Activated B cell treated with CpG ODN at 0.5 μM for 24 hours (primary cell): ENCODE measurements around the gene HOXB4. TPM values are rescaled to one million over a fixed set of nuclear protein-coding genes. Genes with fewer than 3 reads are reported as not detected.

Source experiments
- ATAC-seq: fragments of 200-7000 bp; cut with Tn5 transposase; one replicate; pipeline ENCODE4 v1.10.0; 2021; ENCODE audit warnings: low read depth, mild to moderate bottlenecking, moderate library complexity
- CTCF ChIA-PET: fragments of 350-600 bp; sonication (Branson Sonifier 250); formaldehyde crosslinking; loops from one replicate; lab custom pipeline; 2021; ENCODE audit warnings: antibody characterized with exemption; lab: Charles Lee
- POLR2A ChIA-PET: fragments of 350-600 bp; sonication (Branson Sonifier 250); formaldehyde crosslinking; loops from one replicate; lab custom pipeline; 2021; ENCODE audit warnings: antibody characterized with exemption; lab: Charles Lee
- DNase-seq: peaks from one replicate; pipeline ENCODE4 v3.0.0; 2022
- H3K27ac Mint-ChIP-seq: one replicate; pipeline ENCODE4 v1.8.0; 2020; ENCODE audit warnings: mixed read lengths
- H3K27me3 Mint-ChIP-seq: one replicate; pipeline ENCODE4 v1.8.0; 2021; ENCODE audit warnings: mixed read lengths
- H3K36me3 Mint-ChIP-seq: one replicate; pipeline ENCODE4 v1.8.0; 2021; ENCODE audit warnings: low read depth, mixed read lengths
- H3K4me1 Mint-ChIP-seq: one replicate; pipeline ENCODE4 v1.8.0; 2021; ENCODE audit warnings: mixed read lengths
- H3K4me3 Mint-ChIP-seq: one replicate; pipeline ENCODE4 v1.8.0; 2020; ENCODE audit warnings: mild to moderate bottlenecking, mixed read lengths
- H3K9me3 Mint-ChIP-seq: one replicate; pipeline ENCODE4 v1.8.0; 2020; ENCODE audit warnings: mixed read lengths
- CTCF ChIP-seq: fragments of 200-600 bp; IDR thresholded peaks from one replicate; pipeline ENCODE4 v1.8.0; 2022; ENCODE audit warnings: antibody characterized with exemption, mild to moderate bottlenecking
- intact Hi-C: fragments of 100-400 bp; cut with micrococcal nuclease; formaldehyde crosslinking; loops from one replicate; pipeline ENCODE4 v1.15.1; 2024
- total RNA-seq: library from RNA; stranded (reverse); gene quantifications from 2 replicates; pipeline ENCODE4 v1.2.3, GENCODE V29; 2022

HOXB4 gene
- total RNA-seq, 1 donor from 2014 or later = 1.4 TPM

GRCh38 chr17:48600244-48601098, 22.3 kb upstream of the HOXB4 start:
- no peak for TF ChIP-seq CTCF
- H3K27me3 Mint-ChIP-seq = peaks cover 79% of the 10 kb centered on the region
- H3K4me1 Mint-ChIP-seq = peaks cover 26% of the 10 kb centered on the region
- H3K9me3 Mint-ChIP-seq = no peaks in the 10 kb centered on the region
- CTCF ChIA-PET = interaction anchor here (1.0 to 1.5 kb wide), 2 partner anchors 292 to 306 kb away, joined by 3 read pairs; no protein-coding TSS in a partner anchor
- H3K4me3 Mint-ChIP-seq = no peak overlapping the region
- POLR2A ChIA-PET = interaction anchor here (0.7 to 1.4 kb wide), 2 partner anchors 10 to 13 kb away, joined by 5 to 7 read pairs; no protein-coding TSS in a partner anchor
- DNase-seq (no peak), ATAC-seq (no peak)
- H3K27ac Mint-ChIP-seq = no peak overlapping the region
- intact Hi-C loops = no loop called here
- no peaks in the 10 kb centered on the region for H3K36me3 Mint-ChIP-seq

- Mint-ChIP-seq H3K27ac (no peak overlapping the region), H3K4me1 (peaks cover 24% of the 10 kb centered on the region), H3K9me3 (no peaks in the 10 kb centered on the region), H3K36me3 (no peaks in the 10 kb centered on the region), H3K4me3 (no peak overlapping the region), H3K27me3 (peaks cover 76% of the 10 kb centered on the region)
- no peak for TF ChIP-seq CTCF
- CTCF ChIA-PET = interaction anchor here (1.0 kb wide), 1 partner anchor 17 kb away, joined by 3 read pairs; no protein-coding TSS in a partner anchor
- ATAC-seq (no peak), DNase-seq (no peak)
- intact Hi-C loops = loop anchor here (5.0 to 10.0 kb wide), 2 partner anchors 148 to 445 kb away; no protein-coding TSS in a partner anchor
- POLR2A ChIA-PET = no interaction called here
Observed at GRCh38 chr17:48599354-48599753, 21.2 kb upstream of the HOXB4 start.

DNA sequence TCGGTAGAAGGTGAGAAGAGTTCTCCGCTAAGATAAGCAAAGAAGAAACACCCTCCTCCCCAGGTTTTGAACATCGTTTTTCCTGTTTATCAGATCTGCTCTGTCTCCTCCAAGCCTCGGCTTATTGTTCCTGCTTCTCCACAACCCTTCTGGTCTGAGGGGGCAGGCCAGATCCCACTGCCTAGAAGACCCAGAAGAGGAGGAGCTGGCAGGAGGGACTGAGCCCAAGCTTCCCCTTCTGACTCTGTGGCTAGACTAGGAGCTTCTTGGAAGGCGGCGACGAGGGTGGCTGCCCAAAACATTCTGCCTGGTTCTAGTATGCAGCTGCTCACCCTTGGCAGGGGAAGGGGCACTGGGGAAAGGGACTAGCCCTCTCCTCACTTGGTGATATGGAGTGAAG, 20.6 kb upstream of the HOXB4 start:
- peaks cover 25% of the 10 kb centered on the region for H3K4me1 Mint-ChIP-seq
- no peak for DNase-seq
- no peaks in the 10 kb centered on the region for H3K36me3 Mint-ChIP-seq
- H3K27me3 Mint-ChIP-seq = peaks cover 75% of the 10 kb centered on the region
- H3K27ac Mint-ChIP-seq = no peak overlapping the region
- POLR2A ChIA-PET = no interaction called here
- intact Hi-C loops = loop anchor here (5.0 to 10.0 kb wide), 2 partner anchors 149 to 444 kb away; no protein-coding TSS in a partner anchor
- no peaks in the 10 kb centered on the region for H3K9me3 Mint-ChIP-seq
- CTCF ChIA-PET = interaction anchor here (1.0 to 1.4 kb wide), 2 partner anchors 17 to 27 kb away, joined by 3 to 4 read pairs; partner anchors contain the start of gene HOXB9
- H3K4me3 Mint-ChIP-seq = no peak overlapping the region
- TF ChIP-seq CTCF = no peak
- ATAC-seq = no peak

- ChIA-PET CTCF (interaction anchor here (0.7 to 1.4 kb wide), 3 partner anchors 8 to 28 kb away, joined by 3 to 5 read pairs (median 4); partner anchors contain the start of gene HOXB9), POLR2A (interaction anchor here (0.5 kb wide), 1 partner anchor 272 kb away, joined by 5 read pairs; no protein-coding TSS in a partner anchor)
- intact Hi-C loops = loop anchor here (1.0 to 10.0 kb wide), 4 partner anchors 15 to 443 kb away; partner anchors contain the start of gene HOXB4
- Mint-ChIP-seq H3K4me3 (peak overlapping the region; percentile 84), H3K27ac (no peak overlapping the region), H3K36me3 (no peaks in the 10 kb centered on the region), H3K4me1 (peaks cover 32% of the 10 kb centered on the region), H3K27me3 (peaks cover 72% of the 10 kb centered on the region), H3K9me3 (no peaks in the 10 kb centered on the region)
- ATAC-seq = peak; percentile 56
- no peak for TF ChIP-seq CTCF
- peak; percentile 60 for DNase-seq
Observed at GRCh38 chr17:48597778-48598631, 19.9 kb upstream of the HOXB4 start.
